NB4 (cell line): ENCODE results near the gene INTS11.
A peak's percentile ranks its signal among the peaks of the same experiment; 100 is the strongest.

ENCODE experiments used
- DNase-seq: peaks from one replicate; pipeline ENCODE4 v3.0.0; 2010; ENCODE audit warnings: low read depth
- H3K4me3 ChIP-seq: one replicate; pipeline ENCODE4 v1.5.1; 2011; ENCODE audit warnings: mild to moderate bottlenecking, low read depth, low read length, moderate library complexity
- CTCF ChIP-seq: IDR thresholded peaks from one replicate; pipeline ENCODE4 v1.5.1; 2012; ENCODE audit warnings: low read depth, low read length
- MAX ChIP-seq: IDR thresholded peaks from 2 replicates; pipeline ENCODE4 v1.6.1; 2011; ENCODE audit warnings: low read depth, low read length
- MYC ChIP-seq: IDR thresholded peaks from 2 replicates; pipeline ENCODE4 v1.6.1; 2011; ENCODE audit warnings: low read depth, low read length
- POLR2A ChIP-seq: IDR thresholded peaks from 2 replicates; pipeline ENCODE4 v1.6.1; 2011; ENCODE audit warnings: mild to moderate bottlenecking; ENCODE audit not compliant: insufficient read length; ENCODE audit errors: extremely low read depth

INTS11 gene

DNA sequence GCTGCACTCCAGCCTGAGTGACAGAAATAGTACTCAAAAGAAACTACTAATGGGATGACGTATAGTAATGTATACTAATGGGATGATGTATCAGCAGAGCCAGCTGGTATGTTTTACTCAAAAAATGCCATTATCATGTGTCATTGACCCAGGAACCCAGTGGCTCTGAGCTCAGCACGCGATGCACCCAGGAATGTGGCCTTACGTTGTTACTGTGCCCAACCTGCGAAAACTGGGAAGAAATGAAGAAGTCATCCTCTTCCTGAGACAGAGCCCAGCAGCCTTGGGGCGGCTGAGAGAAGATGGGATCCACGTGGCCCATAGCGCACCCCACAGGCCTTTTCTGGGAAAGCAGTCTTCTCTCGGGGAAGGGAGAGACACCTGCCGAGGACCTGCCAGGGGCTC, 59.6 kb downstream of the INTS11 start:
- TF ChIP-seq POLR2A (no peak), CTCF (peak; percentile 10)
- DNase-seq, result no peak
- H3K4me3 ChIP-seq, result no peak overlapping the region

DNA sequence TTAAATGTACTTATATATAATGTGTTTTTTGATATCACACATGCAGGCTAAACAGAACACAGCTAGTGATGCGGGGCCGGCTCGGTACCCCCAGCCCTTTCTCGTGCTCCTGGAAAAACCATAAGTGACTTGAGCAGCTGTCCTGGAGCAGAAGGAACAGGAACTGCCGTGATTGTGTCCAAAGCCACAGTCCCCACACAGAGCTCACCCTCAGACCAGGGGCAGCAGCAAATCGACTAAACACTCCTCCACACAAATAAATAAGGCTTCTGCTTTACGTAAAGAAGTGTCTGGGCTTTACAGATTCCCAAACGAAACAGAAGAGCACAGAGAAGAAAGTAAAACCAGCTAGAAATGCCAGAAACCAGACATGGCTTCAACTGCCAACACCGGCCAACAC, 60.4 kb downstream of the INTS11 start:
- TF ChIP-seq POLR2A, result no peak
- TF ChIP-seq CTCF, result no peak
- no peak for TF ChIP-seq MAX
- TF ChIP-seq MYC, result no peak
- DNase-seq, result no peak
- no peak overlapping the region for H3K4me3 ChIP-seq

GRCh38 chr1:1262758-1263157, 61.7 kb downstream of the INTS11 start:
- no peak for DNase-seq
- TF ChIP-seq MAX, result no peak
- no peak for TF ChIP-seq CTCF
- TF ChIP-seq POLR2A, result no peak
- TF ChIP-seq MYC, result no peak
- H3K4me3 ChIP-seq, result no peak overlapping the region

GRCh38 chr1:1262071-1262470, 62.4 kb downstream of the INTS11 start:
- no peak overlapping the region for H3K4me3 ChIP-seq
- no peak for TF ChIP-seq CTCF
- TF ChIP-seq MYC, result no peak
- TF ChIP-seq MAX, result no peak
- no peak for TF ChIP-seq POLR2A
- DNase-seq, result no peak
